Measurements from ENCODE around the gene CLDN4.

Gene CLDN4

GRCh38 chr7:73876973-73877372, 46.2 kb downstream of the CLDN4 start:
- no peaks in the 10 kb centered on the region for H3K27me3 ChIP-seq (ENCODE audit: insufficient read depth, low read length, poor library complexity, severe bottlenecking)
- H3K4me2 ChIP-seq (ENCODE audit: low read depth, low read length, poor library complexity, severe bottlenecking), result no peak overlapping the region
- no peaks in the 10 kb centered on the region for H3K36me3 ChIP-seq (ENCODE audit: insufficient read depth, low read length)
- no peaks in the 10 kb centered on the region for H3F3A ChIP-seq (ENCODE audit: low read depth)
- H4K20me1 ChIP-seq (ENCODE audit: insufficient read depth, low read length, poor library complexity, severe bottlenecking), result no peaks in the 10 kb centered on the region
- H3K4me3 ChIP-seq (ENCODE audit: low read length, poor library complexity, severe bottlenecking), result no peak overlapping the region
- no peak overlapping the region for H2AFZ ChIP-seq (ENCODE audit: low read length)
- no peak overlapping the region for H3K9ac ChIP-seq (ENCODE audit: low read depth, low read length, poor library complexity, severe bottlenecking)
- no peak for TF ChIP-seq EZH2phosphoT487 (IDR thresholded peaks at IDR 0.05; ENCODE audit: borderline replicate concordance)
- TF ChIP-seq, protein P1, sequence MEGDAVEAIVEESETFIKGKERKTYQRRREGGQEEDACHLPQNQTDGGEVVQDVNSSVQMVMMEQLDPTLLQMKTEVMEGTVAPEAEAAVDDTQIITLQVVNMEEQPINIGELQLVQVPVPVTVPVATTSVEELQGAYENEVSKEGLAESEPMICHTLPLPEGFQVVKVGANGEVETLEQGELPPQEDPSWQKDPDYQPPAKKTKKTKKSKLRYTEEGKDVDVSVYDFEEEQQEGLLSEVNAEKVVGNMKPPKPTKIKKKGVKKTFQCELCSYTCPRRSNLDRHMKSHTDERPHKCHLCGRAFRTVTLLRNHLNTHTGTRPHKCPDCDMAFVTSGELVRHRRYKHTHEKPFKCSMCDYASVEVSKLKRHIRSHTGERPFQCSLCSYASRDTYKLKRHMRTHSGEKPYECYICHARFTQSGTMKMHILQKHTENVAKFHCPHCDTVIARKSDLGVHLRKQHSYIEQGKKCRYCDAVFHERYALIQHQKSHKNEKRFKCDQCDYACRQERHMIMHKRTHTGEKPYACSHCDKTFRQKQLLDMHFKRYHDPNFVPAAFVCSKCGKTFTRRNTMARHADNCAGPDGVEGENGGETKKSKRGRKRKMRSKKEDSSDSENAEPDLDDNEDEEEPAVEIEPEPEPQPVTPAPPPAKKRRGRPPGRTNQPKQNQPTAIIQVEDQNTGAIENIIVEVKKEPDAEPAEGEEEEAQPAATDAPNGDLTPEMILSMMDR (conservative IDR thresholded peaks at IDR 0.05; ENCODE audit: low read length), result no peak
- no peaks in the 10 kb centered on the region for H3K9me2 ChIP-seq (replicated peaks; ENCODE audit: low read depth, low read length)
- H3K9me3 ChIP-seq (ENCODE audit: insufficient read depth, low read depth, low read length), result no peaks in the 10 kb centered on the region
- H3K79me2 ChIP-seq (ENCODE audit: insufficient read depth, low read length), result no peaks in the 10 kb centered on the region
- H3K4me1 ChIP-seq (ENCODE audit: insufficient read depth, low read length, poor library complexity, severe bottlenecking), result no peaks in the 10 kb centered on the region

GRCh38 chr7:73879977-73880681, 49.3 kb downstream of the CLDN4 start:
- Histone ChIP-seq H2AFZ (ENCODE audit: low read length) (no peak overlapping the region), H3K9me2 (replicated peaks; ENCODE audit: low read depth, low read length) (no peaks in the 10 kb centered on the region), H3K36me3 (ENCODE audit: insufficient read depth, low read length) (no peaks in the 10 kb centered on the region), H3K9me3 (ENCODE audit: insufficient read depth, low read depth, low read length) (no peaks in the 10 kb centered on the region), H3F3A (ENCODE audit: low read depth) (no peaks in the 10 kb centered on the region), H3K4me2 (ENCODE audit: low read depth, low read length, poor library complexity, severe bottlenecking) (no peak overlapping the region), H3K79me2 (ENCODE audit: insufficient read depth, low read length) (no peaks in the 10 kb centered on the region), H3K9ac (ENCODE audit: low read depth, low read length, poor library complexity, severe bottlenecking) (no peak overlapping the region), H3K4me3 (ENCODE audit: low read length, poor library complexity, severe bottlenecking) (no peak overlapping the region), H4K20me1 (ENCODE audit: insufficient read depth, low read length, poor library complexity, severe bottlenecking) (no peaks in the 10 kb centered on the region), H3K27me3 (ENCODE audit: insufficient read depth, low read length, poor library complexity, severe bottlenecking) (no peaks in the 10 kb centered on the region), H3K4me1 (ENCODE audit: insufficient read depth, low read length, poor library complexity, severe bottlenecking) (no peaks in the 10 kb centered on the region)
- TF ChIP-seq, protein P1 (conservative IDR thresholded peaks at IDR 0.05; ENCODE audit: low read length), result no peak
- no peak for TF ChIP-seq EZH2phosphoT487 (IDR thresholded peaks at IDR 0.05; ENCODE audit: borderline replicate concordance)

DNA sequence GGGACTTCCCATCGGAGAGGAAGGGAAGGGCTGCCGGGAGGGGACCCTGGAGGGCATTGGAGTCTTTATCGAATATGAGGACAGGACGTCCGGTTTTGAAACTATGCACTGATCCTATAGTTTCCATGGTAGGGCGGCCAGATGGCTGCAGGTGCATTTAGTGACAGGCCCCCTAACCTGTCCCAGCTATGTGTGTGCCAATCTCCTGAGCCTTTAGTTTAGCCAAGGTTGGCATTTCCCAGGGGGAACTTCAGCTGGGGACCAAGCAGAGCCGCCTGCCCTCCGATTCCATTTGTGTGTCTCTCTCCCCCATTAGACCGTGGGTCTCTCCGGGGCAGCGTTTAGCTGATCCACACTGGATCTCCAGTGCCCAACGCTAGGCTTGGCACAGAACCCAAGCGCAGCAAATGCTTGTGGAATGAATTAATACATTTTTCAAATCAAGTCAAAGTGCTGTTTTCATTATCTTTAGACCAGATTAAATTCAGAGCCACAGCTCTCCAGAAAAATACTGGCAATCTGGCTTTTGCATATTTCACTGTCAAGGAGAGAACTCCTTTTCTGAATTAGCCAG, 50.0 kb downstream of the CLDN4 start:
- no peaks in the 10 kb centered on the region for H3K36me3 ChIP-seq (ENCODE audit: insufficient read depth, low read length)
- H3K27me3 ChIP-seq (ENCODE audit: insufficient read depth, low read length, poor library complexity, severe bottlenecking), result no peaks in the 10 kb centered on the region
- no peaks in the 10 kb centered on the region for H3K79me2 ChIP-seq (ENCODE audit: insufficient read depth, low read length)
- no peaks in the 10 kb centered on the region for H3K9me2 ChIP-seq (replicated peaks; ENCODE audit: low read depth, low read length)
- TF ChIP-seq, protein P1 (conservative IDR thresholded peaks at IDR 0.05; ENCODE audit: low read length), result no peak
- no peak for TF ChIP-seq EZH2phosphoT487 (IDR thresholded peaks at IDR 0.05; ENCODE audit: borderline replicate concordance)
- no peak overlapping the region for H3K4me2 ChIP-seq (ENCODE audit: low read depth, low read length, poor library complexity, severe bottlenecking)
- H4K20me1 ChIP-seq (ENCODE audit: insufficient read depth, low read length, poor library complexity, severe bottlenecking), result no peaks in the 10 kb centered on the region
- no peak overlapping the region for H3K4me3 ChIP-seq (ENCODE audit: low read length, poor library complexity, severe bottlenecking)
- H3K9me3 ChIP-seq (ENCODE audit: insufficient read depth, low read depth, low read length), result no peaks in the 10 kb centered on the region
- H3K9ac ChIP-seq (ENCODE audit: low read depth, low read length, poor library complexity, severe bottlenecking), result no peak overlapping the region
- H2AFZ ChIP-seq (ENCODE audit: low read length), result no peak overlapping the region
- peaks cover 3% of the 10 kb centered on the region; the same call in 1 of the 2 replicates for H3F3A ChIP-seq (ENCODE audit: low read depth)
- H3K4me1 ChIP-seq (ENCODE audit: insufficient read depth, low read length, poor library complexity, severe bottlenecking), result peaks cover 7% of the 10 kb centered on the region
